Activated naive CD4-positive, alpha-beta T cell treated with Interleukin-2 at 50 U/mL for 16 hours (primary cell): ENCODE data around the gene MELK.

Source experiments
- DNase-seq: peaks from one replicate; pipeline ENCODE4 v3.0.0-alpha.2; 2020

MELK gene

DNA sequence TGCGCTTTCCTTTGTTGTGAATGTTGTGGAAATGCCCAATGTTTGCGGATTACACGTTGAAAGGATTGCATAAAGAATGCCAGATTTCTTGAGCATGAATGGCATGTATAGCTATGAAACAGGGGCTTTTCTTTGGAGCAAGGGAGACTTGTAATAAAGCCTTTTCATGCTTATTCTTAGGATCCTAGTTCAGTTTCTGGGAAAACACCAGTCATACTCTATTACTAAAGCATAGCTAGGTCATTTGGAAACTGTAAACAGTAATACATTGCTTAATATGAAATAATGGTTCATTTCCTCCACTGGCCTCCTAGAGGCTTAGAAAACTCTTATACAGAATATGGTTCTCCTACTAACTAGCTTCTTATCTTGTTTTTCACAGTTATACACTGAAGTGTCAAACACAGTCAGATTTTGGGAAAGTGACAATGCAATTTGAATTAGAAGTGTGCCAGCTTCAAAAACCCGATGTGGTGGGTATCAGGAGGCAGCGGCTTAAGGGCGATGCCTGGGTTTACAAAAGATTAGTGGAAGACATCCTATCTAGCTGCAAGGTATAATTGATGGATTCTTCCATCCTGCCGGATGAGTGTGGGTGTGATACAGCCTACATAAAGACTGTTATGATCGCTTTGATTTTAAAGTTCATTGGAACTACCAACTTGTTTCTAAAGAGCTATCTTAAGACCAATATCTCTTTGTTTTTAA lies 104.2 kb downstream of the MELK start:
- DNase-seq = no peak

DNA sequence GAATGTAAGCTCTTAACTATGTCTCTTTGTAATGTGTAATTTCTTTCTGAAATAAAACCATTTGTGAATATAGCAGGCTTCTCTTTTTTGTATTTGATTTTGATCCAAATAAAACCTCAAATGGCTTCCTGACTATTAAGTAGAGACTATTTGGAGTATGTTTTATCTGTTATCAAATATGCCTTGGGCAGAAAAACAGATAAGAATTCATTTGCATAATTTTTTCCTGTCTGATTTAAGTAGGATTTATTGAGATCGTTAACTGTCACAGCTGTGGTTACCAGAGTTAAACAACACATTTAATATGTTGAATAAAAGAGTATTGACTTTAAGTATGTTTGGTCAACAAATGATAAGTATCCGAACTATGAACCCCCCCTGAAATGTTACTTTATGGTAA lies 104.9 kb downstream of the MELK start:
- no peak for DNase-seq

DNA sequence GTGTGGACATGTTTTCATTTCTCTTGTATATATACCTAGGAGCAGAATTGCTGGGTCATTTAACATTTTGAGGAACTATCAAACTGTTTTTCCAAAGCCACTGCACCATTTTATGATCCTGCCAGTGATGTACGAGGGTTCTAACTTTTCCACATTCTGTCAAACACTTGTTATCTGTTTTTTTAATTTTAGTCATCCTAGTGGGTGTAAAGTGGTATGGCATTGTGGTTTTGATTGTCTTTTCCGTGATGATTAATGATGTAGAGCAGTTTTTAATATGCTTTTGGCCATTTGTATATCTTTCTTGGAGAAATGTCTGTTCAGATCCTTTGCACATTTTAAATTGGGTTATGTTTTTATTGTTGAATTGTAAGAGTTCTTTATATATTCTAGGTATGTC lies 107.0 kb downstream of the MELK start:
- DNase-seq = no peak

DNA sequence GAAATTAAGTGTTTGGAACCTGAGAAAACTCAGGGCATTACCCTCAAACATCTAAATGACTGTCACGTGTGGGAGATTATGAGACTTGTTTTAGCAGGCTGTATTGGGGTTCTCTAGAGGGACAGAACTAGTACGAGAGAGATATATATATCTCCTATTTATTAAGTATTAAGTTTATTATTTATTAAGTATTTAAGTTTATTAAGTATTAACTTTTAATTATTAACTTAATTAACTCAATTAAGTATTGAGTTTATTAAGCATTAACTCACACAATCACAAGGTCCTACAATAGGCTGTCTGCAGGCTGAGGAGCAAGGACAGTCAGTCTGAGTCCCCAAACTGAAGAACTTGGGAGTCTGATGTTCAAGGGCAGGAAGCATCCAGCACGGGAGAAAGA lies 113.8 kb downstream of the MELK start:
- DNase-seq = no peak

DNA sequence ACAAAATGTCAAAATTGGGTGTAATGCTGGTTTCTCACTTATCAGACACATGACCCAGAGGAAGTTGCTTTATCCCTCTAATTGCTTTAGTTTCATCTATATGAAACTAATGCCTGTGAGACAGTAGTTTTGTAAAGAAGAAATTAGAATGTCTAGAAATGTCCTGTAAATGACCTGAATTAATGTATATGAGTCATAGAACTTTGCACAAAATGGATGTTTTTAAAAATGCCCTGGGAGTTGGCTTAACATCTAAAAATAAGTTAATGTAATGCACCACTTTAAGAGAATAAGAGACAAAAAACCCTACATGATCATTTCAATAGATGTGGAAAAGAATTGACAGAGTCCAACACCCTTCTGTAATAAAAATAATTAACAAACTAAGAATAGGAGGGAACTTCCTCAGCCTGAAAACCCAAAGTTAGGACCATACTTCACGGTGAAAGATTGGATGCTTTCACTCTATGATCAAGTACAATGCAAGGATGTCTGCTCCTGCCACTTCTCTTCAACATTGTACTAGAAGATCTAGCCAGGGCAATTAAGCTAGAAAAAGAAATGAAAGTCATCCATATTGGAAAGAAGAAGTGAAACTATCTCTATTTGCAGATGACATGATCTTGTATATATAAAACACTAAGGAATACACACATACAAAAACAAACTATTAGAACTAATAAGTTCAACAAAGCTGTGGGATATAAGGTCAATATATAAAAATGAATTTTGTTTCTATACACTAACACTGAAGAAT lies 117.9 kb downstream of the MELK start:
- no peak for DNase-seq

DNA sequence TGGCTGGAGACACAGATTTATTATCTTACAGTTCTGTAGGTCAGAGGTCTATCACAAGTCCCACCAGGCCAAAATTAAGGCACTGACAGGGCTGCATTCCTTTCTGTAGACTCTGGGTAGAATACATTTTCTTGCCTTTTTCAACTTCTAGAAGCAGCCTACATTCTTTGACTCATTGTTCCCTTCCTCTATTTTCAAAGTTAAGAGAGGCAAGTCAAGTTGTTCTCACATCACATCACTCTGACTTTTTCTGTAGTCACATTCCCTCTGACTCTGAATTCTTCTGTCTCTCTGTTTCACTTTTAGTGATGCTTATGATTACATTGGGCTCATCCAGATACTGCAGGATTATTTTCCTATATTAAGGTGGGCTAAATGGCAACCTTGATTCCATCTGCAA lies 119.0 kb downstream of the MELK start:
- no peak for DNase-seq

DNA sequence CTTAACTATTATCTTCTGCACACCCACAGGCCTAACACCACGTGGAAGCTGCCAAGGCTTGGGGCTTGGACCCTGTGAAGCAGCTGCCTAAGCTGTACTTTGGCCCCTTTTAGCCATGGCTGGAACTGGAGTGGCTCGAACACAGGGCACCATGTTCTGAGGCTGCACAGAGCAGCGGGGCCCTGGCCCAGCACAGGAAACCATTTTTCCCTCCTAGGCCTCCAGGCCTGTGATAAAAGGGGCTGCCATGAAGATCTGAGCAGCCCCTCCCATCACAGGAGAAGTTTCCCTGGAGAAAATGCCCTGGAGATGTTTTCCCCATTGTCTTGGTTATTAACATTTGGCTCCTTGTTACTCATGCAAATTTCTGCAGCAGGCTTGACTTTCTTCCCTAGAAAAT lies 126.3 kb downstream of the MELK start:
- DNase-seq = no peak

DNA sequence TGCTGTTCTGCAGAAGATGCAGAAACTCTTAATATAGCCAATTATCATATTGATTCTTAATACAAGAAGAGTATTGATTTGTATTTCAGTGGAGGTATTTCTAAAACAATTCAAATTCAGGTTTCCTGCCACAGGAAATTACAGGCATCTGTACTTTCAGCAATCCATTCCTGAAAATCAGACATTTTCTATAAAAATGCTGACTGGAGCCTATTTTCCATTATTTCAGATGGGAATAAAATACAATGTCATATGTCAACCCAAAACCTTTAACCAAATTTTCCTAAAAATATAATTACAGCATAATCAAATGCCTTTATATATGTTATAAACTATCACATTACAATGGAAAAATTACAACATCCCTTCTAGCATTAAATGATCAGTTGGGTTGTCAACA lies 131.5 kb downstream of the MELK start:
- DNase-seq = no peak

DNA sequence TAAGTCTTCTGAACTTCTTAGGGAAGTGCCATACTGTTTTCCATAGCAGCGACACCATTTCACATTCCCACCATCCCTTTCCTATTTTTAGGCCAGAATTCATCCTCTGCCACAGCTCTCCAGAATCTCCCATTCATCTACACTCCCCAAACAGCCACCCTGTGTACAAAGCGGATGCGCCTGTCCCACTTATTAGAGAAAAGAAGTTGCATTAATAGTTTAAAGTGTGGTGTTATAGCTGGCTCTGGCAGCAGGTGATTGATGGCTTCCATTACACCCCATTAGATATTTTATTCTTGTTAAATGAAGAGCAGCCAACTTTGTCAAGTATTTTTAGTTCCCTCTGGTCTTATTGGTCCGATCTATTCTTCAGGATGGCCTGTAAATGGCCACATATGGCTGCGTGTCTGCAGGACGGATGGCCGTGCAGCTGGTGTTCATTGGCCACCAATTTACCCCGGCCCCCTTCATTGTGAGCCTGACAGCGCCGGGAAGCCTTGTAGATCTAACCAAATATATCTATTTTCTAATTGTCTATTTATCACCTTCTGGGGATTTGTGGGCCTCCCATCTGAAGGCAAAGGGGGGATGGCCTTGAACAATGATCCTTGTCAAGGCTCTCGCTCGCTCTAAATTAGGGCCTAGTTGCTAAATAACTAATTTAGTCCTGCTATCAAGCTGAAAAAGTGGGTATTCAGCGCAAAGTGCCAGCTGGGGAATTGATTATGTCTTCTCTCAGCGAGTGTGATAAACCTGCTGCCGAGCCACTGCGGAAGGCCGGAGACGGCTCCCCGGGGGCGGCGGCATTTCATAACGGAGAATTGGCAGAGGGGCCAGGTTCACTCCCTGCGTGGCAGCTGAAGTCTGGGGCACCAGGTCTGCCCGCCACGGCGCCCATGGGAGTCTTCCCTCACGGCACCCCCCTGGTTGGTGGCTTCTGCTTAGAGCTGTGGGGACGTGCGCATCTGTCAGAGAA lies 141.1 kb downstream of the MELK start:
- DNase-seq = no peak

DNA sequence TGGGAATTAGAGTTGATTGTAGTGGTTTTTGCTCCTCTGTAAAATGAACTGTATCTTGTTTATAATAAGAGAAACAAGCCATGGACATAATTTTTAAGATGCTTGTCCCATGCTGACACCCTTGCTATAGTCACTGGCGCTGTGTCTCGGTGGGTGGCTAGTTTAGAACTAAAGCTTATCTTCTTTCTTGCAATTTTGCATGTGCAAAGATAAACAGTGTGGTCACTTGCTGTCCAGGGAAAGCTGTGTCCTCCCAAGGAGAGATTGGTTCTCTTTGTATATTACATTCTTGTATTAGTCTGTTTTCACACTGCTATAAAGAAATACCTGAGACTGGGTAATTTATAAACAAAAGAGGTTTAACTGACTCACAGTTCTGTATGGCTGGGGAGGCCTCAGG lies 143.8 kb downstream of the MELK start:
- DNase-seq = no peak

DNA sequence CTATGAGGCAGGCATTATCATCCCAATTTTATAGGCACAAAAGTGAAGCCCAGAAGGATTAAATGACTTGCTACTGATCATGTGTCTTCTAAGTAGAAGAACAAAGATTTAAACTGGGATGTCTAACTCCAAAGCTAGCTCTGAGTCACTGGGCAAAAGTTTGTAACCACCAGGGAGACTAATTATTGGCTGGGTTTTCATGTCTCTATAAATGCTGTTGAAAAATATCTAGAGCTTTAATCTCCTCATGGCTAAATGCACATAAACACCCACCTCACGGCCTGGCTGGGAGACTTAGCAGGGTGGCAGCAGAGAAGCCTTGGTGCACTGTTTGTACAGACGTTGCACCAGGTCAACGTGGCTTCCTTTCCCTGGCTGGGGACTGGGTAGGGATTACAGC lies 144.6 kb downstream of the MELK start:
- no peak for DNase-seq

DNA sequence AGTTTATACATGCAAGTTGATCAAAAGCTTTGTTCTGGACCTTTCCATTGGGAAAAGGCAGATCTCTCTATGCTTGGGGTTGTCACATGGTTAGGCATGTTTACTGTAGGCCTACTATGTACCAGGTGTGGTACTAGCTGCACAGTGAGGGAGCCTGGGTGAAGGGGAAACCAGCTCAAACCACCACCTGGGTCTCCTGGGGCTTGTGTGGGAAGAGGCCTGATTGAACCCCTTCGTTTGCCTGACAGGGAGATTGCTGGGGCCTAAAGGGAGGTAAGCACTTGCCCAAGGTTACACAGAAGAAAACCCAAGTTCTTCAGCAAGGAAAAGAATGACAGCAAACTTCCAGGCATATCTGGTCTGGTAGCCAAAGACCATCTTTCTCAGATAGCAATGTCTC lies 145.9 kb downstream of the MELK start:
- no peak for DNase-seq

DNA sequence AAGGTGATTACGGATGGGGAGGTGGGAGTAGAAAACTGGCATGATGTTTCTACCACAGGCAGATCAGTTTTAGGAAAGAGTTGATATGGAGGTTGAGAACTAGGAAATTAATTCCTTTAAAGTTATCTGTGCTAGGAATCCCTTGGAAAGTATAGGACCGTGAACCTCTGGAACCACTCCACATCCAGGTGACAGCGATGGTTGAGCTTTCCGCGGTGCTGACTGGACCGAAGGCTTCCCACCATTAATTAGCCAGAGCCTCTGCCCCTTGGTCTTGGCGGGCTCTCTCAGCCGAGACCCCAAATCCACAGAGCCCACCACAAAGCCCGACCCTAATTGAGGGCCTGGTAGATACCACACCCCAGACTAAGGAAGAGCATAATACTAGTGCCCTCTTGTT lies 147.3 kb downstream of the MELK start:
- DNase-seq = no peak

DNA sequence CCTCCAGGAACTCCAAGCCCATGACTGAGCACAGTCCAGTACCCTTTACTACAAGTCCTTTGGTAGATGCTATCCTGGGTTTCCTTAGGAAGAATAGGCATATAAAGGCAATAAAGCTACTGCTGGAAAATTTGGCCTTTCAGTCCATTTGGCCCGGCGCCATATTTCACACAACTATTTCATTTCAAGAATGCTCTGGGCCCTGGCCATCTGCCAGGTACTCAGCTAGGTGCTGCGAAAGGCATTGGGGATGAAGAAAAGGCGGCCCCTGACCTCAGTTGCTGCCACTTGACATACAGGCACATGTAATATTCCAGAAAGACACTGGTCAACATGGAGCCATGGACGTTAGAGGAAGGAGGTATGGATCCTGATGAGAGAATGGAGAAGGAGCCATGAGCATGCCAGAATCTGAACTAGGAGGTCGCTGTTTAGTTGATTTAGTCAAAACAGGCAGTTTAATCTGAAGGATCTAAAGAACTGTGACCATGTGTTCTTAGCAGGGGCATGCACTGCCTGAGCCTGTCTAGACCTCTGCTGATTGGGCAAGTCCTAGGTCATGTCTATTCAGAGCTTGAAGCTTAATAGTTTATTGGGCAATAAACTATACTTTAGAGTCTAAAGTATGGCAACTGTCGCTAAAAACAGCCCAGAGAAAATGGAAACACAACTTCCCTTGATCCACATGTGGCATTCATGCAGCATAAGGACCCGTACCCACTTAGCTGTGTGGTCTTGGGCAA lies 149.3 kb downstream of the MELK start:
- no peak for DNase-seq

DNA sequence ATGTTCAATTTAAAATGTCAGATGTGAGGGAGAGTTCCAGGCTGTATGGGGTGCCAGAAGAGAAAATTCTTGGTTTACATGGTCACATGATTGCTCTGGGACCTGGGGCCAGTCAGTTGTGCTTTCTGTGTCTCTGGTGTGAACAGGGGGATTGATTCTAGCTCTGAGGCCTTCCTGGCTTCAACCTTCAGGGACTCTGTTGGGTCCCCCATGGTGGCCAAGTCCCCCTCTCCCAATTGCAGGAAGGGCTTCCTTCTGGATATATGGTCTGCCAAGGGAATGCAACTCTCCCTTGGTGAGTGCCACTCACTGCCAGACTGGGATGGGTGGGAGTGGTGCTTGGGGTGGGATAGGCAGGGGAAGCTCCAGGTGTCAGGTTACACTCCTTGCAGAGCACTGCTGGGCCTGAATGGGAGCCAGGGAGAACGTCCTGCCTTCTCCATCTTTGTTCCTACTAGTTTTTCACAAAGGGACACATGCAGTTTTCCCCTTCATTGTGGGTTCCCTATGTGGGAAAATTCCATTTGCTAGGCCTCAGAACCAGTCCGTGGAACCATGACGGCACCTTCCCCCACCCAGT lies 153.2 kb downstream of the MELK start:
- no peak for DNase-seq
